H9 (cell line): ENCODE data around the gene NF1. TPM values are rescaled to one million over a fixed set of nuclear protein-coding genes. Genes with fewer than 3 reads are reported as not detected.

Source experiments
- DNase-seq: peaks from one replicate; pipeline ENCODE4 v3.0.0-alpha.2; 2017
- H2AFZ ChIP-seq: one replicate; pipeline ENCODE4 v1.6.1; 2013; ENCODE audit warnings: mild to moderate bottlenecking, low read length, control low read depth, moderate library complexity
- H2AK5ac ChIP-seq: 2 replicates; pipeline ENCODE4 v1.6.1; 2013; ENCODE audit warnings: low read length, control low read depth, mixed read lengths; ENCODE audit not compliant: insufficient read length
- H2BK120ac ChIP-seq: one replicate; pipeline ENCODE4 v1.6.1; 2013; ENCODE audit warnings: low read depth, mild to moderate bottlenecking, low read length, control low read depth, inconsistent platforms; ENCODE audit not compliant: poor library complexity, severe bottlenecking
- H2BK12ac ChIP-seq: 2 replicates; pipeline ENCODE4 v1.6.1; 2013; ENCODE audit warnings: low read length, control low read depth, mixed read lengths, low read depth; ENCODE audit not compliant: insufficient read length
- H2BK15ac ChIP-seq: 2 replicates; pipeline ENCODE4 v1.6.1; 2013; ENCODE audit warnings: low read depth, low read length, control low read depth
- H2BK20ac ChIP-seq: one replicate; pipeline ENCODE4 v1.6.1; 2013; ENCODE audit warnings: low read depth, mild to moderate bottlenecking, low read length, control low read depth, inconsistent platforms; ENCODE audit not compliant: poor library complexity, severe bottlenecking
- H2BK5ac ChIP-seq: 2 replicates; pipeline ENCODE4 v1.6.1; 2013; ENCODE audit warnings: low read length, control low read depth, mixed read lengths; ENCODE audit not compliant: insufficient read length
- H3K14ac ChIP-seq: 2 replicates; pipeline ENCODE4 v1.6.1; 2013; ENCODE audit warnings: low read length, control low read depth; ENCODE audit not compliant: insufficient read depth
- H3K18ac ChIP-seq: 2 replicates; pipeline ENCODE4 v1.6.1; 2013; ENCODE audit warnings: low read depth, mild to moderate bottlenecking, mixed read lengths, low read length, control low read depth; ENCODE audit not compliant: insufficient read length
- H3K23ac ChIP-seq: 2 replicates; pipeline ENCODE4 v1.6.1; 2013; ENCODE audit warnings: low read length, control low read depth, mixed read lengths, low read depth; ENCODE audit not compliant: insufficient read length
- H3K23me2 ChIP-seq: 2 replicates; pipeline ENCODE4 v1.6.1; 2013; ENCODE audit warnings: low read depth, mild to moderate bottlenecking, mixed read lengths, low read length, control low read depth; ENCODE audit not compliant: insufficient read length, poor library complexity, severe bottlenecking
- H3K27ac ChIP-seq: 2 replicates; pipeline ENCODE4 v1.5.1; 2013; ENCODE audit warnings: low read length, control low read depth, mixed read lengths, low read depth; ENCODE audit not compliant: insufficient read length
- H3K27me3 ChIP-seq: 2 replicates; pipeline ENCODE4 v1.6.1; 2013; ENCODE audit warnings: low read length, control low read depth, inconsistent platforms; ENCODE audit not compliant: insufficient read depth
- H3K4ac ChIP-seq: 2 replicates; pipeline ENCODE4 v1.6.1; 2013; ENCODE audit warnings: low read depth, mild to moderate bottlenecking, control low read depth, inconsistent platforms, low read length, moderate library complexity
- H3K4me1 ChIP-seq: 2 replicates; pipeline ENCODE4 v1.6.1; 2013; ENCODE audit warnings: low read length, control low read depth, inconsistent platforms; ENCODE audit not compliant: insufficient read depth
- H3K4me2 ChIP-seq: 2 replicates; pipeline ENCODE4 v1.6.1; 2013; ENCODE audit warnings: low read length, control low read depth, mixed read lengths; ENCODE audit not compliant: insufficient read length, insufficient read depth
- H3K56ac ChIP-seq: 2 replicates; pipeline ENCODE4 v1.6.1; 2013; ENCODE audit warnings: low read depth, mild to moderate bottlenecking, mixed read lengths, low read length, control low read depth; ENCODE audit not compliant: insufficient read length
- H3K79me1 ChIP-seq: 2 replicates; pipeline ENCODE4 v1.6.1; 2013; ENCODE audit warnings: low read depth, mild to moderate bottlenecking, moderate library complexity, low read length, control low read depth, inconsistent platforms; ENCODE audit not compliant: insufficient read depth, poor library complexity, severe bottlenecking
- H3K79me2 ChIP-seq: 2 replicates; pipeline ENCODE4 v1.6.1; 2013; ENCODE audit warnings: low read length, control low read depth, inconsistent platforms; ENCODE audit not compliant: insufficient read depth
- H3K9ac ChIP-seq: 2 replicates; pipeline ENCODE4 v1.6.1; 2013; ENCODE audit warnings: low read length, control low read depth, mixed read lengths; ENCODE audit not compliant: insufficient read length; ENCODE audit errors: extremely low read depth
- H3K9me3 ChIP-seq: one replicate; pipeline ENCODE4 v1.6.1; 2013; ENCODE audit warnings: low read depth, low read length, inconsistent platforms; ENCODE audit not compliant: control insufficient read depth
- H3T11ph ChIP-seq: one replicate; pipeline ENCODE4 v1.6.1; 2013; ENCODE audit warnings: mild to moderate bottlenecking, low read length, control low read depth, inconsistent platforms
- H4K20me1 ChIP-seq: one replicate; pipeline ENCODE4 v1.6.1; 2013; ENCODE audit not compliant: control insufficient read depth, insufficient read length, insufficient read depth
- H4K5ac ChIP-seq: 2 replicates; pipeline ENCODE4 v1.6.1; 2013; ENCODE audit warnings: low read depth, mild to moderate bottlenecking, mixed read lengths, low read length, control low read depth; ENCODE audit not compliant: insufficient read length
- H4K8ac ChIP-seq: replicated peaks from 2 replicates; pipeline ENCODE4 v1.6.1; 2013; ENCODE audit warnings: low read length, control low read depth, mixed read lengths, low read depth; ENCODE audit not compliant: insufficient read length
- H4K91ac ChIP-seq: 2 replicates; pipeline ENCODE4 v1.6.1; 2013; ENCODE audit warnings: low read depth, mild to moderate bottlenecking, moderate library complexity, mixed read lengths, low read length, control low read depth; ENCODE audit not compliant: insufficient read length
- H3K27ac Mint-ChIP-seq, 3 experiments: 2 replicates in 2 of 3; 3 replicates in 1 of 3; pipeline ENCODE4 v1.8.0; 2020 to 2021; ENCODE audit warnings: mixed read lengths in 3 of 3, mild to moderate bottlenecking in 1 of 3, moderate library complexity in 1 of 3
- H3K27me3 Mint-ChIP-seq: 2 replicates; pipeline ENCODE4 v1.8.0; 2021; ENCODE audit warnings: low read depth, mild to moderate bottlenecking, moderate library complexity, mixed read lengths
- H3K36me3 Mint-ChIP-seq, 3 experiments: 2 replicates in 2 of 3; 3 replicates in 1 of 3; pipeline ENCODE4 v1.8.0; 2020 to 2021; ENCODE audit warnings: low read depth in 3 of 3, mixed read lengths in 3 of 3; ENCODE audit not compliant: insufficient read depth in 1 of 3
- H3K4me1 Mint-ChIP-seq, 2 experiments: 2 replicates each; pipeline ENCODE4 v1.8.0; 2020; ENCODE audit warnings: mixed read lengths in 2 of 2
- H3K4me3 Mint-ChIP-seq, 2 experiments: 2 replicates in 1 of 2; 3 replicates in 1 of 2; pipeline ENCODE4 v1.8.0; 2020 to 2021; ENCODE audit warnings: mild to moderate bottlenecking in 2 of 2, mixed read lengths in 2 of 2, moderate library complexity in 1 of 2
- H3K9me3 Mint-ChIP-seq, 2 experiments: 2 replicates in 1 of 2; 3 replicates in 1 of 2; pipeline ENCODE4 v1.8.0; 2020; ENCODE audit warnings: mild to moderate bottlenecking in 2 of 2, mixed read lengths in 2 of 2, moderate library complexity in 1 of 2
- CTCF ChIP-seq: fragments of 200-600 bp; sonication (generic); conservative IDR thresholded peaks from 3 replicates; pipeline ENCODE4 v1.8.0; 2021; ENCODE audit warnings: antibody characterized with exemption, mild to moderate bottlenecking
- whole genome bisulfite sequencing: extraction: QIAGEN DNeasy Blood & Tissue Kit; methylation state at CpG from one replicate; pipeline ENCODE4 v1.1.7; 2013; ENCODE audit warnings: missing lambda C conversion rate, low lambda C conversion rate, mixed read lengths; ENCODE audit not compliant: insufficient read length; ENCODE audit errors: extremely low coverage; 5-methylcytosine and 5-hydroxymethylcytosine counted together
- total RNA-seq: library from RNA; stranded (reverse); gene quantifications from 2 replicates; pipeline ENCODE4 v1.2.1, GENCODE V29; 2021

NF1 gene
- total RNA-seq, 1 experiment from 2014 or later: 38.1 TPM

- H3K4me3 Mint-ChIP-seq: no peak overlapping the region
- H3K9me3 Mint-ChIP-seq: no peaks in the 10 kb centered on the region
- Histone ChIP-seq H2BK20ac (no peak overlapping the region), H3K79me1 (no peaks in the 10 kb centered on the region), H3K9ac (no peak overlapping the region), H3K9me3 (no peaks in the 10 kb centered on the region), H2AK5ac (no peak overlapping the region), H3K4me2 (no peak overlapping the region), H2BK12ac (no peak overlapping the region), H3K56ac (no peak overlapping the region), H3K27ac (no peak overlapping the region), H4K5ac (no peak overlapping the region), H3K23ac (no peak overlapping the region), H3K18ac (no peak overlapping the region), H3K14ac (no peak overlapping the region), H2BK120ac (no peak overlapping the region), H4K8ac (no peak overlapping the region), H3K23me2 (no peaks in the 10 kb centered on the region), H3T11ph (no peak overlapping the region), H3K79me2 (no peaks in the 10 kb centered on the region), H4K91ac (no peak overlapping the region), H3K4ac (no peak overlapping the region), H2AFZ (no peak overlapping the region), H4K20me1 (no peaks in the 10 kb centered on the region), H2BK15ac (no peak overlapping the region), H2BK5ac (no peak overlapping the region), H3K27me3 (no peaks in the 10 kb centered on the region), H3K4me1 (no peaks in the 10 kb centered on the region)
- no peak overlapping the region for H3K27ac Mint-ChIP-seq
- no CpG with 5 or more reads among the region's 2 CpGs for WGBS
- no peak for TF ChIP-seq CTCF
- DNase-seq: no peak
- peaks cover 5 to 8% of the 10 kb centered on the region in 2 experiments for H3K4me1 Mint-ChIP-seq
- H3K36me3 Mint-ChIP-seq: no peaks in the 10 kb centered on the region
- H3K27me3 Mint-ChIP-seq: no peaks in the 10 kb centered on the region
Observed at GRCh38 chr17:31320241-31320640, 225.5 kb downstream of the NF1 start.
